Measurements from ENCODE around the gene BPIFB3. TPM values are rescaled to one million over a fixed set of nuclear protein-coding genes. Genes with fewer than 3 reads are reported as not detected.
"Not testable (repeated sequence)": the region's sequence is repeated elsewhere in the genome, so short reads cannot be mapped to it uniquely, and the experiment has no call there.

Gene BPIFB3
- total RNA-seq, 1 donor from 2014 or later: not detected

DNA sequence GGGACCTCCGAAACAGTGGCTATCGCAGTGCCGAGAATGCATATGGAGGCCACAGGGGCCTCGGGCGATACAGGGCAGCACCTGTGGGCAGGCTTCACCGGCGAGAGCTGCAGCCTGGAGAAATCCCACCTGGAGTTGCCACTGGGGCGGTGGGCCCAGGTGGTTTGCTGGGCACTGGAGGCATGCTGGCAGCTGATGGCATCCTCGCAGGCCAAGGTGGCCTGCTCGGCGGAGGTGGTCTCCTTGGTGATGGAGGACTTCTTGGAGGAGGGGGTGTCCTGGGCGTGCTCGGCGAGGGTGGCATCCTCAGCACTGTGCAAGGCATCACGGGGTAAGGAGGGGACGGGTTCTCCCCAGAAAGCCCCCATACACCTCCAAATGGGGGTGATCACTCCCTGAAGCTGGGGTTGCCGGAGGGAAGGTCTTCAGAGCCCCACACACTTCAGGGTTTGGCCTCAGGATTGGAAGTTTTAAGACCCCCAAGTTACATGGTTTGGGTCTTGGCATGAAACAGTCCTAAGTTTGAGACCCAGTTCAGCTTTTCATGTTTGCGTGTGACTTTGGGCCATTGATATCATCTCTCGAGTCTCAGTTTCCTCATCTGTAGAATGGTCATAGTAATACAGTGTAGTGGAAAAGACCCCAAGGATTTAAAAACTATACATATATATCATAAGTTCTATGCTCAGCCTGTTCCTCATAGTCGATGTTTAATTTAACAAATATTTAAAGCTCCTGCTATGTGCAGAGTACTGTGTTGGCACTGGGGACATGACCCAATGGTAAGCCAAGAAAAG lies 30.0 kb downstream of the BPIFB3 start:
- DNase-seq (ENCODE audit: low read depth, low spot score): no peak

DNA sequence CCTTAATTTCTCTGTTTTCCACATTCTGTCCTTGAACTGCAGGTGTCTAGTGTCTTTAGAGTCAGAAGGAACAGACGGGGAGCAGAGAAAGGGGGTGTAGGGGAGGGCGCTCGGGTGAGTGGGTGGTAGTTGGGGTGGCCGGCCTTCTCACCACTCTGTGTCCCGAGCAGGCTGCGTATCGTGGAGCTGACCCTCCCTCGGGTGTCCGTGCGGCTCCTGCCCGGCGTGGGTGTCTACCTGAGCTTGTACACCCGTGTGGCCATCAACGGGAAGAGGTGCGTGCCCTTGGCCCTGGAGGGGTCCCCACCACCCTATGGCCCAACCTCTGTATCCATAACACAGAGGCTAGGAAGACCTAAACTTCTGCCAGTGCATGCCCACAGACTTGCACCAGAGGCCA lies 31.0 kb downstream of the BPIFB3 start:
- DNase-seq (ENCODE audit: low read depth, low spot score): no peak

GRCh38 chr20:33086052-33086722 lies 32.5 kb downstream of the BPIFB3 start:
- no peak for DNase-seq (ENCODE audit: low read depth, low spot score)

DNA sequence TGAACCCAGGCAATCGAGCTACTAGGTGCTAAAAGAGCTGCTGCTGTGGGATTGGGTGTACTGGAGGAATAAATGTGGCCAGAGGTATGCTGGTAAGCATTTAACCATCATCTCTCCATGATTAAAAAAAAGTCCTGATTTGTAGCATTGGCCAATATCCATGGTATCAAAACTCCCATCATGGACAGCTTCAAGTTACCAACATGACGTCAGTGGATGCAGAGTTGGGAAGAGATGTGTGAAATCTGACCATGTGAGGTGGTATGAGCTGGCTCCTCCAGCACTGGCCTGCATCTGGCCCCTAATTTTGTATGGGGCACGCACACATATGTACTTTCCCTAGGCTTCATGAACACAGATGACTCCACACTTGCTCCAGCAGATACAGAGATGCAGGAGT lies 37.4 kb downstream of the BPIFB3 start:
- no peak for DNase-seq (ENCODE audit: low read depth, low spot score)

DNA sequence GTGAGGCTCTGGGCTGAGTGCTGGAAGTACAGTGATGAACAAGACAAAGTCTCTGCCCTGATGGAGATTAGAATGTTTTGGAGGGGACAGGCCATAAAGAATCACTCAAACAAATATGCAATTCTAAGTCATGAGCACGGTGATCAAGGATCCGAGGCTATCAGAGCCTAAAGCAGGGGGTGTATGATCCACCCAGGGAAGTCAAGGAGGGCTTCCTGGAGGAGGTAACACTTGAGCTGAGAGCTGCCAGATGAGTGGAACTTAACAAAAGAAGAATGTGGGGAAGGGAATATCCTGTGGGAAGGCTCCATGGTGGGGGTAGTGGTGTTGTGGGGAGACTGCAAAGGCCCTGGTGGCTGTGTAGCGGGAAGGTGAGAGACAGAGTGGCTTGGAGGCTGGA lies 38.0 kb downstream of the BPIFB3 start:
- DNase-seq (ENCODE audit: low read depth, low spot score): no peak

DNA sequence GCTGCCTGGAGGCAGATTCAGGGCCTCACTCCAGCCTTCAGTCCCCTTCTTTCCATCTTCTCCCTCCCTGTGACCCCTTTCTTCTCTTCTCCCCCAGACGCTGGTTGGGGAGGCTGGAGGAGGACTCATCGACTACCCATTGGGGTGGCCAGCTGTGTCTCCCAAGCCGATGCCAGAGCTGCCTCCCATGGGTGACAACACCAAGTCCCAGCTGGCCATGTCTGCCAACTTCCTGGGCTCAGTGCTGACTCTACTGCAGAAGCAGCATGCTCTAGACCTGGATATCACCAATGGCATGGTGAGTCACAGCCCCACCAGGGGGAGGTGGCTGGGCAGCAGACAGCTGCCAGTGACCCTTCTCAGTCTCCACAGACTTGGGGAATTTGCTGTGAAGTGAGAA lies 38.7 kb downstream of the BPIFB3 start:
- no peak for DNase-seq (ENCODE audit: low read depth, low spot score)

DNA sequence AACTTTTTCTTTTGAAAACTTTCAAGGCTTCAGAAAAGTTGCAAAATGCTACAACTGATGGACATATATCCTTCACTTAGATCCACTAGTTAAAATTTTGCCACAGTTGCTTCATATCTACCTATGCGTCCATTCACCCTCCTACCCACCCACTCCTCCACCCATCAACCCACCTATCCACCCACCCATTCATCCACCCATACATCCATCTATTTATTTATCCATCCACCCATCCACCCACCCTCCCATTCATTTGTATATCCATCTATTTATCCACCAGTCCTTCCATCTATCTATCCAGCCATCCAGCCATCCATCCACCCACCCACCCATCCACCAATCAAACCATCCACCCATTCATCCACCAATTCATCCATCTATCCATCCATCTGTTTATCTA lies 39.4 kb downstream of the BPIFB3 start:
- no peak for DNase-seq (ENCODE audit: low read depth, low spot score)

DNA sequence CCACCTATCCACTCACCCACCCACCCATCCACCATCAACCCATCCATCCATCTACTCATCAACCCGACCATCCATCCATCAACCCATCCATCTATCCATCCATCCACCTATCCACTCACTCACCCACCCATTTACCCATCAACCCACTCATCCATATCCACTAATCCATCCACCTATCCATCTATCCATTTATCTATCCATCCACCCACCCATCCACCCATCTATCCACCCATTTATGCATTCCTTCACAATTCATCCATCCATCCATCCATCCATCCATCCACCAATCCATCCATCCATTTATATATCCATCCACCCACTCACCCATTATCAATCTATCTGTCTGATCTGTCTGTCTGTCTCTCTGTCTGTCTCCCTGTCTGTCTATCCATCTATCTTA lies 39.9 kb downstream of the BPIFB3 start:
- no peak for DNase-seq (ENCODE audit: low read depth, low spot score)

- DNase-seq (ENCODE audit: low read depth, low spot score): no peak
Measured at GRCh38 chr20:33095249-33095648, 41.5 kb downstream of the BPIFB3 start.

DNA sequence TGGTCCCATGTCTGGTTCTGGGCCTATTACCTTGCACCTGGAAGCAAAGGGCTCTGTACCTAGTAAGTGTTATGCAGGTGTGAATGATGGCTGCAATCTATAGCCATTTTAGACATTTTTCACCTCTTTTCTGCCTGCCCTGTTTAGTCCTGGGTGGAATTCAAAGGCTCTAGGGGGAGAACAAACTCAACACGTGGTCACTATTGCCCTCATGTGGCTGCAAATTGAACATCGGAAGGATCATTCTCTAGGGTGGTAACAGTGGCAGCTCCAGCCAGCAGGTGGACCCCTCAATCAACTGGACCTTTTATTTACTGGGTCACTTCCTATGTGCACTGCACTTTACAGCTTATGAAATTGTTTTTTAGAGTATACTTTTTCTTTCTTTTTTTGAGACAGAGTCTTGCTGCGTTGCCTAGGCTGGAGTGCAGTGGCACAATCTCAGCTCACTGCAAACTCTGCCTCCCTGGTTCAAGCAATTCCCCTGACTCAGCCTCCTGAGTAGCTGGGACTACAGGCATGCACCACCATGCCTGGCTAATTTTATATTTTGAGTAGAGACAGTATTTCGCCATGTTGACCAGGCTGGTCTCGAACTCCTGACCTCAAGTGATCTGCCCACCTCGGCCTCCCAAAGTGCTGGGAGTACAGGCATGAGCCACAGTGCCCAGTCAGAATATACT lies 42.3 kb downstream of the BPIFB3 start:
- not testable (repeated sequence) for DNase-seq (ENCODE audit: low read depth, low spot score)

DNA sequence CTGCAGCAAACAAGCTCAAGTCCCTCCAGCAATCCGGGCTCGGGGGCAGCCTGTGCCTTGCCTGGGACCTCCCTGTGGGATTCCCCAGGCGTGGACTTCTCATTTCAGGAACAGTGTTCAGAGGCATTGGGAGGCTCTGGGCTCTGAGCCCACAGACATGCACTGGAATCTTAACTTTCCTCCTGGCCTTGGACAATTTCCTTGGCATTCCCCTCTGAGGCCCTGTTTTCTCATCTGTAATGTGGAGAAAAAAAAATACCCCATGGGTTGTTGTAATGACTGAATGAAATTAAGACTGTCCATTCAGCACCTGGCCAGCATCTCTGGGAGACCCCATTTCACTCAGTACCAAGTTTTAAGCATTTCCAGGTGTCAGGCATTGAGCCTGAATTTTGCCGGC lies 43.3 kb downstream of the BPIFB3 start:
- DNase-seq (ENCODE audit: low read depth, low spot score): no peak

DNA sequence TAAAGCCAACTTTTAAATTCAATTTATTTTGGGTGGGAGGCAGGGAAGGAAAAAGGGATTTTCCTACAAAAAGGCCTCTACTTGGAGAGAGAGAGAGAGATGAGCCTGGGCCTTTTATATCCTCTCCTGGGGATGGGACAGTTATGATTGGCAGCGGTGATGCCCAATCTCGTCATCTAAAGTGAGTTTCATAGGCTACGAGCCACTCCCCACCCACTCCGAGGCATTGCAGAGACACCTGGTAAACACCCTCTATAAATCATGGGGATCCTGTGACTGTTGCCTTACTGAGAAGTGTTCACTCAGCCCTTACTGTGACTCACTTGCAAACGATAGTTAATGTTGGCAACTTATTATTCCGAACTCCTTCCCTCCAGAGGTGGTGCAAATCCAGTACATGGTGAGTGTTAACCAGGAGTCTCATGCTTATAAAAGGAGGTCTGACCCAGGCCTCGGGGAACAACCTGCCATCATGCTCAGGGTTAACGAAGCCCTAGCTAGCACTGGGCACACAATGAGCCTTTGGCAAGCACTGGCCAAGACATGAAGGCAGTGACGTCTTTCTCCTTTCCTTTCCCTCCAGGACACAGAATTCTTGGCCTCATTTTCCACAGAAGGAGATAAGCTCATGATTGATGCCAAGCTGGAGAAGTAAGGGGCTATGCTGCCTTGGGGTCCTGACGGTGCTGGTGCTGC lies 46.3 kb downstream of the BPIFB3 start:
- no peak for DNase-seq (ENCODE audit: low read depth, low spot score)

- DNase-seq (ENCODE audit: low read depth, low spot score): no peak
Measured at GRCh38 chr20:33103556-33103955, 49.9 kb downstream of the BPIFB3 start.

DNA sequence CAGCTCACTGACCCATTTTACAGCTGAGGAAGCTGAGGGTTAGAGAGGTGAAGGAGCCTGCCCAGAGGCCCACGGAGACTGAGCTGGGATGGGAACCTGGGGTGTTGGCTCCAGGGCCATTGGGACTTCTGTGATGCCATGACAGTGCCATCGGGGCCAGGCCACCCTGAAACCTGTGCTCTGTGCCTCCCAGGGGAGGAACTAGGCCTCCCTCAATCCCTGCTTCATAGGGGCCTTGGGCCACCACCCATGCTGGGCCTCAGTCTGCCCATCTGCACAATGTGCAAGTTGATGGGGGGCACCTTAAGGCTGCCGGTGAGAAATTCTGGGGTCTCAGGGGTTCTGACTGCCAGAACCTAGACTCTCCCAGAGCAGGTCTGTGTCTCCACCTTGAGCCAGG lies 50.6 kb downstream of the BPIFB3 start:
- no peak for DNase-seq (ENCODE audit: low read depth, low spot score)

GRCh38 chr20:33105316-33105924 lies 51.7 kb downstream of the BPIFB3 start:
- DNase-seq (ENCODE audit: low read depth, low spot score): no peak

DNA sequence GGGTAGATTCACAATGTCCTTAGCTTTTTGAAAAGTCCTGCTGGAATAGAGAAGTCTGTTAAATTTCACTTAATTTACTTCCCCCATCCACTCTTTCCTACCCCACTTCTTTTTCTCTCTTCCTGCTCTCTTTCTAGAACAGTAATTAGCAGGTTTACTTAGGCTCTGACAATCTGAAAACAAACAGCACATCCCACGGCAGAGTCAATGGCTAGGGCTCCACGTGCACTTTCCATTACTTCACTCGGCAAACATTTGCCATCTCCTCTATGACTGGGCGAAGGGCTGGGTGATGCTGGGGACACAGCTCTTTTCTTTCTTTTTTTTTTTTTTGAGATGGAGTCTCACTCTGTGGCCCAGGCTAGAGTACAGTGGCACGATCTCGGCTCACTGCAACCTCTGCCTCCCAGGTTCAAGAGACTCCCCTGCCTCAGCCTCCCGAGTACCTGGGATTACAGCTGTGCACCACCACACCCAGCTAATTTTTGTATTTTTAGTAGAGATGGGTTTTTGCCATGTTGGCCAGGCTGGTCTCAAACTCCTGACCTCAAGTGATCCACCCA lies 52.4 kb downstream of the BPIFB3 start:
- DNase-seq (ENCODE audit: low read depth, low spot score): not testable (repeated sequence)

GRCh38 chr20:33108661-33109060 lies 55.0 kb downstream of the BPIFB3 start:
- DNase-seq (ENCODE audit: low read depth, low spot score): no peak

DNA sequence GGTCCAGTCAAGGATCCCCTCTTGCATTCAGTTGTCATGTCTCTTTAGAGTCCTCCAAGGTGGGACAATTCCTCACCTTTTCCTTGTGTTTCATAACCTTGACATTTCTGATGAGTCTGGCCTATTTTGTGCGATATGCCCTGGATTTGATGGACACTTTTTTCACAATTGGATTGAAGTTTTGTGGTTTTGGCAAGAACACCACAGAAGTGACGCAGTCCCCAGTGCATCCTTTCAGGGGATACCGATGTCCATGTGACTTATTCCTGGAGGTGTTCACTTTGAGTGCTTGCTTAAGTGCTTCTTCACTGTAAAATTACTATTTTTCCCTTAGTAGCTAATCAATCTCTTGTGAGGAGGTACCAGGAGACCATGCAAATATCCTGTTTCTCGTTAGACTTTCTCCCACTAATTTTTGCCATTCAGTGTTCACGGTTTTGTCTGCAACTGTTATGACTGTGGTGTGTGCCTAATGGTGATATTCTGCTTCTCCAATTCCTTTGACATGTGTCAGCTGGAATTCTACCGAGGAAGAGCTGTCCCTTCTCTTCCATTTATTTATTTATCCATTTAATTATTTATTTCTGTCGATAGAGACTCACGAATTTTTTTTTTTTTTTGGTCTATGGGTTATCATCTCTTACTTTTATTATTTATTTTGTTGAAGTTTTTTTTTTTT lies 56.6 kb downstream of the BPIFB3 start:
- DNase-seq (ENCODE audit: low read depth, low spot score): no peak

- DNase-seq (ENCODE audit: low read depth, low spot score): no peak
Measured at GRCh38 chr20:33111306-33111705, 57.6 kb downstream of the BPIFB3 start.

GRCh38 chr20:33112547-33113386 lies 59.1 kb downstream of the BPIFB3 start:
- no peak for DNase-seq (ENCODE audit: low read depth, low spot score)

All from pulmonary artery endothelial cell (primary cell).